ENCODE measurements around the gene RFK.
A peak's percentile ranks its signal among the peaks of the same experiment; 100 is the strongest.
"Not testable (repeated sequence)": the region's sequence is repeated elsewhere in the genome, so short reads cannot be mapped to it uniquely, and the experiment has no call there.

The RFK gene

GRCh38 chr9:76369583-76369982, 24.6 kb downstream of the RFK start:
- DNase-seq = peak; percentile 82 to 95

GRCh38 chr9:76366275-76366674, 28.0 kb downstream of the RFK start:
- no peak for DNase-seq

- DNase-seq = no peak
These were observed 29.2 kb downstream of the RFK start for GRCh38 chr9:76365028-76365427.

DNA sequence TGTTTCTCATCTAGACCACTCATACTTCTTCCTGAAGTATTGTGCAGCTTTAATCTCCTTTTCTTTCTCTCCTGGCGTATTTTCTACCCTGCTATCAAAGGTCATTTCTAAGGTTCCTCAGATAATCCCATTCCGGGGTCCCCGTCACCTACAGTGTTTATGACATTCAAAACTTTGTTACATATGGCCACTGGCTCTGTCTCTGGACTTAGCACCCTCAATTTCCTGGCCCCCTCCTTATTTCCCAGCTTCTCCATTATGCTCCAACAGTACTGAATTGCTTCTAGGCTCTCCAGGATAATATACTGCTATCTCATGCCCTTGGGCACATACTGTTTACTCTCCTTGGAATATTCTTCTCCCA, 31.2 kb downstream of the RFK start:
- DNase-seq = no peak

GRCh38 chr9:76362332-76363031, 31.7 kb downstream of the RFK start:
- DNase-seq = not testable (repeated sequence)

- no peak for DNase-seq
These were observed 34.5 kb downstream of the RFK start for GRCh38 chr9:76359766-76360165.

DNA sequence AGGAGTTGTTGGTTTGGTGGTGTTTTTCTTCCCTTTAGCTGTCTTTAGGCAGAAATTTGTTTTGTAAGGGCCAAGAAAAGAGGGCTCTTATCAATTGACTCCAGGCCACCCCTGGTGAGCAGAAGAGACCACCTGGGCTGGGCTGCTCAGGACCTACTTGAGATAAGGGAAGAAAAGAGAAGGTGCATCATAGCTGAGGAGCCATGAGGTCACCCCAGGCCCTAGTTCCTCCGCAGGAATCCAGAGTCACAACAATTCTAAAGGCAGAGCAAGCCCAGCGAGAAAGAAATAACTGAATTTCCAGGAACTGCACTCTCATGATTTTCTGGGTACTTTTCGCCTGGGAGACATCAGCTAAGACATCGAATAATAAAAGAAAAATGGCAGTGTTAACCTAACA, 34.9 kb downstream of the RFK start:
- no peak for DNase-seq

DNA sequence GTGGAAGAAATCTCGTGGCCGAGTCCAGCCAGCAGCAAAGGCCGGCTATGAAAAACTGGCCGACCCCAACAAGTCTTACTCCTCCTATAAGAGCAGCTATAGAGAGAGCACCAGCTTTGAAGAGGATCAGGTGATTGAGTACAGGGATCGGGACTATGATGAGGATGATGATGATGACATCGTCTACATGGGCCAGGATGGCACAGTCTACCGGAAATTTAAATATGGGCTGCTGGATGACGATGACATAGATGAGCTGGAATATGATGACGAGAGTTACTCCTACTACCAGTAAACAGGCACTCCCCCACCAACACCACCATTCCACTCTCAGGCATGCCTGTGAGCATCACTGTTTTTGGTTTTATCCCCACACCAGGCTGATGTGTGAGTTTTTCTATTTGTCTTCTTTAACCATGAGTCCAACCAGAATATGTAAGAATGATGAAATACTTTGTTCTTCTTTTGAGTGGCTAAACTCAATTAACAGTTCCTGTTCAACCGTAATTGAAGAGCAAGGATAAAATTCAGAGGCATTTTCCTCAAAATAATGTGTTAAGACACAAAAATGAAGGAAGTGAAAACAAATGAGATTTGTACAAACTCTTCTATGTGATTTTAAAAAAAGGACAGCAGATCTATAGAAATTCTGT, 35.5 kb downstream of the RFK start:
- no peak for DNase-seq

DNA sequence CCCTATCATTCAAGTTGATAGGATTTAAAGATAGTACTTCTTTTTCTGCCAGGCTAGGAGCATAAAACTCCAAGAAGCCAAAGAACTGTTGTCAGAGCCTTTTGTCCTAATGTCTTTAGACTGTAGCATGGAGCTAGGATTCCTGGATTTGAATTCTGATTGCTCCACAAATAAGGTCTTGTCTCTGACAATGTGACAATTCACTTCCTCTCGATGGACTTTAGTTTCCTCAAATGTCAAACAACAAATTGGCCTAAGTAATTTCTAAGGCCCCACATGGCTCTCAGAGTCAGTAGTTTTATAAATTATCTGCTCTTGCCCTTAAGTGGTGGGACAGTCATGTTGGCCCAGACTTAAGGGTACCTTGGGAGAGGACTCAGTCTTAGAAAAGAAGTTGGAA, 36.7 kb downstream of the RFK start:
- no peak for DNase-seq

GRCh38 chr9:76355886-76356285, 38.3 kb downstream of the RFK start:
- DNase-seq = no peak

DNA sequence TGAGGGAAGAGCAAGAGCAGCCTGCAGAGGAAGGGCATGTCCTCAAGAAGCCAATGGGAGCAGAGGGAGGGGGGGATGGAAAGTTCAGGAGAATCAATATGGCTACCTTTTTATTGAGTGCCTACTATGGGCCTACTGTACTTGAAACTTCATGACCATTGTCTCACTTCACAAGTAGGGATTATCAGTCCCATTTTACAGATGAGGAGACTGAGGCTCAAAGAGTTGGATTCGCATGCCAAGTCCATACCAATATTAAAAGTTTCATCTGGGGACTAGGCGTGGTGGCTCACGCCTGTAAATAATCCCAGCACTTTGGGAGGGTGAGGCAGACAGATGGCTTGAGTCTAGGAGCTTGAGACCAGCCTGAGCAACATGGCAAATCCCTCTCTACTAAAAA, 40.0 kb downstream of the RFK start:
- DNase-seq = no peak

- DNase-seq = no peak
These were observed 40.9 kb downstream of the RFK start for GRCh38 chr9:76353280-76353679.

- DNase-seq = no peak
These were observed 42.1 kb downstream of the RFK start for GRCh38 chr9:76352026-76352620.

DNA sequence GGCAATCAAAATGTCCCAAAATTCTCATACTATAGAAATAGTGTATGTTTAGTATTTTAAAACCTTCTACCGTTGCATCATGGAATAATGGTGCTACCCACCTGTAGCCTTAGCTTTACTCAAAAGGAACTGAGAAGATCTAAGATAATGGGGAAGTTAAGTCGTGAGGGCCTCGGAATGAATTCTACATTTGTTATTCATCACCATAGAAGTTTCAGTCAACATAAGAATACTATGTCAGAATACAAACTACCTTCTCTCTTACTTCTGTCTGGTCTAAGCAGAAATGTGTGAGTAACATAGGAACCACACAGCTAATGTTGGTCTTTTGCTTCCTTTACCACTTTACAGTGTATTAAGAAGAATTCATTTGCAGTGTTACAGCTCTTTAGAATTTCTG, 43.2 kb downstream of the RFK start:
- DNase-seq = no peak

- DNase-seq = no peak
These were observed 44.4 kb downstream of the RFK start for GRCh38 chr9:76349865-76350264.

- no peak for DNase-seq
These were observed 51.4 kb downstream of the RFK start for GRCh38 chr9:76342858-76343257.

DNA sequence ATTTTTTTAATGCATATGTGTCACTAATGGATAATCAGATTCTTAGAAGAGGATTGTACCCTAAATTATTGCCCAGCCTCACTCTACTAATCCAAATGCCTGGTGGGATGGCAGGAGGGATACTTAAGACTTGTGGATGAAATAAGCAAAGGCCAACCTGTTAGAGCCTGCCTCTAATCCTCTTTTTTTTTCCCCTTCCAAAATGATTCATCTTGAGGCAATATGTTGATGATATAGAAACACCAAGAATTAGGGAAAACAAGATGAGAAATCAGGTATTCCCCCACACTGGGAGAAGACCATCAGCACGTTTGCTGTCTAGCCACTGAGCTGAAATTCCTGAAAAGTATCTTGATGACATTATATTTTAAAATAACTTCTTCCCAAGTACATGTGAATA, 52.0 kb downstream of the RFK start:
- no peak for DNase-seq

GRCh38 chr9:76341616-76342015, 52.6 kb downstream of the RFK start:
- DNase-seq = no peak

GRCh38 chr9:76338418-76338817, 55.8 kb downstream of the RFK start:
- DNase-seq = no peak

DNA sequence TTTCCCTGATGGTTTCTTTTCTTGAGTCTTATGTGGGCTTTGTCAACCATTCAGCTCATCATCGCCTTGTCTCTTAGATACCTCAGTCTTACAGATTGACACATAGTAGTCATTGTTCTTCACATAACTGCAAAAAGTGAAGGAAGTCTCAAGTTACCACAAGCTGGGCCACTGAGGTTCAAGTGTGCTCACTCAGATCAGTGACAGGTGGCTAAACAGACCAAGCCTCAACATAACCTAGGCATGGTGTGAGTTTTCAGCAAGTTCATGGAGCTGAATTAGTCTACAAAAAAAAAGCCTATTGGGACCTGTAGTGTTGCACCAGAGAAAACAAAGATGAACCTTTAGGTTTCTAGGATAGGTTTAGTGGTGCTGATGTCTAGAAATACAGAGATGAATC, 58.2 kb downstream of the RFK start:
- DNase-seq = no peak

All from NCI-H2081 (cell line).